Uterus (tissue), 4 donors: ENCODE measurements around the gene LRG1. TPM values are rescaled to one million over a fixed set of nuclear protein-coding genes. Genes with fewer than 3 reads are reported as not detected.

ENCODE experiments used
- DNase-seq, 2 donors: peaks; one replicate each; pipeline ENCODE4 v3.0.0-alpha.2; 2019 to 2020
- H3K27ac ChIP-seq, 2 donors: fragments of 200-600 bp; sonication (generic); 1 replicate in 1 of 2; 2 replicates in 1 of 2; pipeline ENCODE4 v1.5.1; 2016 to 2018
- H3K27me3 ChIP-seq, 2 donors: fragments of 200-600 bp; sonication (generic); one replicate each; pipeline ENCODE4 v1.5.1; 2018 to 2019; ENCODE audit warnings: control low read depth in 1 of 2
- H3K36me3 ChIP-seq, 2 donors: fragments of 200-600 bp; sonication (generic); one replicate each; pipeline ENCODE4 v1.5.1; 2019; ENCODE audit warnings: control low read depth in 1 of 2
- H3K4me1 ChIP-seq, 2 donors: fragments of 200-600 bp; sonication (generic); one replicate each; pipeline ENCODE4 v1.5.1; 2018 to 2019; ENCODE audit warnings: control low read depth in 1 of 2
- H3K4me3 ChIP-seq, 2 donors: fragments of 200-600 bp; sonication (generic); 1 replicate in 1 of 2; 2 replicates in 1 of 2; pipeline ENCODE4 v1.5.1; 2018 to 2019; ENCODE audit warnings: mild to moderate bottlenecking in 1 of 2
- H3K9me3 ChIP-seq, 2 donors: fragments of 200-600 bp; sonication (generic); one replicate each; pipeline ENCODE4 v1.5.1; 2019; ENCODE audit warnings: control low read depth in 1 of 2
- CTCF ChIP-seq, 4 experiments: fragments of 200-600 bp in 2 of 4; fragments of 450-650 bp in 2 of 4; sonication (generic) in 2 of 4; IDR thresholded peaks; one replicate each; pipeline ENCODE4 v1.5.1; 2016 to 2019; ENCODE audit warnings: antibody characterized with exemption in 4 of 4, mild to moderate bottlenecking in 2 of 4, moderate library complexity in 1 of 4
- POLR2A ChIP-seq, 2 donors: fragments of 450-650 bp; IDR thresholded peaks; one replicate each; pipeline ENCODE4 v1.6.1; 2016; ENCODE audit warnings: antibody characterized with exemption in 2 of 2, mild to moderate bottlenecking in 1 of 2, moderate library complexity in 1 of 2
- intact Hi-C: fragments of 100-400 bp; cut with DNase I; formaldehyde crosslinking; loops from one replicate; pipeline ENCODE4 v1.15.1; 2023; ENCODE audit warnings: low total_unique reads
- total RNA-seq, 4 donors: library from RNA; depleted of rRNA in 3 of 4; stranded (reverse); fragments of >200 nt in 3 of 4; gene quantifications; one replicate each; pipeline versions ENCODE4 v1.1.0 to v1.2.4, GENCODE V29; 2014 to 2023
- donor health status: DM: yes; HTN: yes; CAD: no.

Gene LRG1
- total RNA-seq, 4 donors from 2014 or later = 0.59 to 1.1 (median 1.1) TPM; not detected in 1

GRCh38 chr19:4586245-4586644 lies 46.4 kb upstream of the LRG1 start:
- intact Hi-C loops = no loop called here
- H3K27ac ChIP-seq = no peak overlapping the region

GRCh38 chr19:4585556-4585955 lies 45.7 kb upstream of the LRG1 start:
- Histone ChIP-seq H3K4me1 (peaks cover 0 to 18% of the 10 kb centered on the region in 2 donors), H3K27me3 (peaks cover 17 to 22% of the 10 kb centered on the region in 2 donors), H3K27ac (no peak overlapping the region), H3K9me3 (no peaks in the 10 kb centered on the region), H3K36me3 (no peaks in the 10 kb centered on the region), H3K4me3 (no peak overlapping the region)
- no peak for DNase-seq
- no peak for TF ChIP-seq CTCF (IDR thresholded peaks at IDR 0.05)
- no peak for TF ChIP-seq POLR2A (IDR thresholded peaks at IDR 0.05)
- intact Hi-C loops = no loop called here

More at GRCh38 chr19:4586245-4586644, 46.4 kb upstream of the LRG1 start:
- H3K27me3 ChIP-seq = peaks cover 17 to 21% of the 10 kb centered on the region in 2 donors
- H3K4me3 ChIP-seq = no peak overlapping the region
- DNase-seq = no peak
- peaks cover 0 to 15% of the 10 kb centered on the region in 2 donors for H3K4me1 ChIP-seq
- no peaks in the 10 kb centered on the region for H3K9me3 ChIP-seq
- H3K36me3 ChIP-seq = no peaks in the 10 kb centered on the region
- TF ChIP-seq POLR2A (IDR thresholded peaks at IDR 0.05) (no peak), CTCF (IDR thresholded peaks at IDR 0.05) (no peak)

GRCh38 chr19:4584670-4585460 lies 45.0 kb upstream of the LRG1 start:
- H3K4me3 ChIP-seq = peak overlapping the region; percentile 1 to 4

GRCh38 chr19:4583961-4584669 lies 44.3 kb upstream of the LRG1 start:
- Histone ChIP-seq H3K36me3 (no peaks in the 10 kb centered on the region), H3K4me3 (peak overlapping the region; percentile 1 to 4), H3K9me3 (no peaks in the 10 kb centered on the region), H3K27me3 (peaks cover 17 to 30% of the 10 kb centered on the region in 2 donors), H3K4me1 (peaks cover 0 to 21% of the 10 kb centered on the region in 2 donors), H3K27ac (no peak overlapping the region)
- no peak for DNase-seq
- intact Hi-C loops = no loop called here
- TF ChIP-seq POLR2A (IDR thresholded peaks at IDR 0.05) (peak in 1 of 2 donors; percentile 30), CTCF (IDR thresholded peaks at IDR 0.05) (no peak)

More at GRCh38 chr19:4584670-4585460, 45.0 kb upstream of the LRG1 start:
- H3K9me3 ChIP-seq = no peaks in the 10 kb centered on the region
- H3K36me3 ChIP-seq = no peaks in the 10 kb centered on the region
- DNase-seq = no peak
- no peak overlapping the region for H3K27ac ChIP-seq
- H3K27me3 ChIP-seq = peaks cover 17 to 29% of the 10 kb centered on the region in 2 donors
- intact Hi-C loops = no loop called here
- peaks cover 0 to 21% of the 10 kb centered on the region in 2 donors for H3K4me1 ChIP-seq
- TF ChIP-seq POLR2A (IDR thresholded peaks at IDR 0.05) (no peak), CTCF (IDR thresholded peaks at IDR 0.05) (no peak)
